SK-N-SH (cell line): ENCODE results near the gene APBB2. TPM values are rescaled to one million over a fixed set of nuclear protein-coding genes. Genes with fewer than 3 reads are reported as not detected.

Source experiments
- CTCF ChIA-PET: fragments of 300-600, 350-600 bp; formaldehyde crosslinking; extraction: SDS; loops from one replicate; lab custom pipeline; 2021; lab: Yijun Ruan, JAX
- POLR2A ChIA-PET: fragments of 350-600 bp; sonication (Branson Sonifier 250); formaldehyde crosslinking; extraction: SDS; loops from one replicate; lab custom pipeline; 2020; ENCODE audit warnings: antibody characterized with exemption, inconsistent platforms; lab: Yijun Ruan, JAX
- DNase-seq: peaks from one replicate; pipeline ENCODE4 v3.0.0; 2012
- H2AFZ ChIP-seq: fragments of 200-600 bp; sonication (generic); 2 replicates; pipeline ENCODE4 v1.8.1; 2016; ENCODE audit warnings: antibody characterized with exemption, mild to moderate bottlenecking, low read depth
- H3F3A ChIP-seq: fragments of 200-600 bp; sonication (generic); replicated peaks from 2 replicates; pipeline ENCODE3; 2016; ENCODE audit warnings: antibody characterized with exemption, mild to moderate bottlenecking; ENCODE audit not compliant: insufficient read depth
- H3K27ac ChIP-seq, 2 experiments: fragments of 200-500 bp in 1 of 2; fragments of 200-600 bp in 1 of 2; sonication (Bioruptor generic) in 1 of 2; sonication (generic), shearing (Covaris generic) in 1 of 2; 2 replicates each; pipeline versions ENCODE4 v1.5.1 to v1.6.1; 2014 to 2016; ENCODE audit warnings: low read depth in 2 of 2, inconsistent platforms in 1 of 2, low read length in 1 of 2, mild to moderate bottlenecking in 1 of 2, mixed read lengths in 1 of 2
- H3K27me3 ChIP-seq: fragments of 200-600 bp; sonication (generic), shearing (Covaris generic); 2 replicates; pipeline ENCODE4 v1.6.1; 2016; ENCODE audit warnings: mixed run types; ENCODE audit not compliant: insufficient read depth
- H3K36me3 ChIP-seq, 2 experiments: fragments of 200-500 bp in 1 of 2; fragments of 200-600 bp in 1 of 2; sonication (Bioruptor generic) in 1 of 2; sonication (generic) in 1 of 2; replicated peaks in 1 of 2; 2 replicates each; pipeline versions ENCODE3 to v1.5.1; 2014 to 2016; ENCODE audit warnings: low read length in 1 of 2, mild to moderate bottlenecking in 1 of 2; ENCODE audit not compliant: insufficient read depth in 2 of 2, control insufficient read depth in 1 of 2
- H3K4me1 ChIP-seq, 2 experiments: fragments of 200-500 bp in 1 of 2; fragments of 200-600 bp in 1 of 2; sonication (Bioruptor generic) in 1 of 2; sonication (generic), shearing (Covaris generic) in 1 of 2; 2 replicates each; pipeline versions ENCODE4 v1.5.1 to v1.6.1; 2014 to 2016; ENCODE audit warnings: low read depth in 1 of 2, low read length in 1 of 2, mixed run types in 1 of 2; ENCODE audit not compliant: insufficient read depth in 2 of 2, control insufficient read depth in 1 of 2
- H3K4me2 ChIP-seq: fragments of 200-600 bp; sonication (generic), shearing (Covaris generic); 2 replicates; pipeline ENCODE4 v1.6.1; 2017; ENCODE audit warnings: mixed run types
- H3K4me3 ChIP-seq, 2 experiments: fragments of 200-500 bp in 1 of 2; fragments of 200-600 bp in 1 of 2; sonication (Bioruptor generic) in 1 of 2; sonication (generic), shearing (Covaris generic) in 1 of 2; 2 replicates each; pipeline versions ENCODE4 v1.5.1 to v1.8.1; 2014 to 2016; ENCODE audit warnings: low read depth in 2 of 2, inconsistent platforms in 1 of 2, low read length in 1 of 2, mild to moderate bottlenecking in 1 of 2, mixed read lengths in 1 of 2, moderate library complexity in 1 of 2
- H3K79me2 ChIP-seq: fragments of 200-600 bp; sonication (generic); 2 replicates; pipeline ENCODE4 v1.8.1; 2017; ENCODE audit warnings: mild to moderate bottlenecking; ENCODE audit not compliant: insufficient read depth
- H3K9ac ChIP-seq: fragments of 200-600 bp; sonication (generic); 2 replicates; pipeline ENCODE4 v1.6.1; 2017; ENCODE audit warnings: mixed run types
- H3K9me2 ChIP-seq: fragments of 200-600 bp; sonication (generic); 2 replicates; pipeline ENCODE4 v1.6.1; 2017; ENCODE audit warnings: mixed run types
- H3K9me3 ChIP-seq: fragments of 200-600 bp; sonication (generic); 2 replicates; pipeline ENCODE4 v1.6.1; 2017; ENCODE audit warnings: mixed run types, mild to moderate bottlenecking, moderate library complexity
- H4K20me1 ChIP-seq: fragments of 200-600 bp; sonication (generic); 2 replicates; pipeline ENCODE4 v1.6.1; 2017; ENCODE audit warnings: mild to moderate bottlenecking, mixed run types; ENCODE audit not compliant: insufficient read depth
- CTCF ChIP-seq: fragments of 200-600 bp; sonication (generic); IDR thresholded peaks from 2 replicates; pipeline ENCODE4 v1.6.1; 2017; ENCODE audit warnings: antibody characterized with exemption, mild to moderate bottlenecking, moderate library complexity
- FOSL2 ChIP-seq: IDR thresholded peaks from 2 replicates; pipeline ENCODE4 v1.4.0; 2012; ENCODE audit warnings: low read depth, mild to moderate bottlenecking, moderate library complexity, borderline replicate concordance
- JUND ChIP-seq: IDR thresholded peaks from 2 replicates; pipeline ENCODE4 v1.4.0; 2012
- MEF2A ChIP-seq: IDR thresholded peaks from 2 replicates; pipeline ENCODE4 v1.4.0; 2012; ENCODE audit warnings: low read depth, borderline replicate concordance
- MXI1 ChIP-seq: IDR thresholded peaks from 2 replicates; pipeline ENCODE4 v1.6.1; 2012; ENCODE audit warnings: mild to moderate bottlenecking, low read depth, low read length, improper control_type of control experiment
- NRF1 ChIP-seq: IDR thresholded peaks from 2 replicates; pipeline ENCODE4 v1.6.1; 2012; ENCODE audit warnings: low read depth, mild to moderate bottlenecking, low read length
- PBX3 ChIP-seq: IDR thresholded peaks from 2 replicates; pipeline ENCODE4; 2012
- REST ChIP-seq: IDR thresholded peaks from 2 replicates; pipeline ENCODE4 v1.6.1; 2012; ENCODE audit warnings: mild to moderate bottlenecking, low read depth, low read length, moderate library complexity
- RFX5 ChIP-seq: IDR thresholded peaks from 2 replicates; pipeline ENCODE4 v1.6.1; 2012; ENCODE audit warnings: mild to moderate bottlenecking, improper control_type of control experiment, low read length
- SIN3A ChIP-seq: IDR thresholded peaks from 2 replicates; pipeline ENCODE4 v1.6.1; 2012; ENCODE audit warnings: low read depth, mild to moderate bottlenecking, low read length, moderate library complexity, borderline replicate concordance
- SMC3 ChIP-seq: IDR thresholded peaks from 2 replicates; pipeline ENCODE4 v1.6.1; 2012; ENCODE audit warnings: low read depth, low read length, improper control_type of control experiment
- TEAD4 ChIP-seq: IDR thresholded peaks from 2 replicates; pipeline ENCODE4 v1.4.0; 2012; ENCODE audit warnings: mild to moderate bottlenecking, borderline replicate concordance; ENCODE audit not compliant: insufficient read depth
- USF1 ChIP-seq: IDR thresholded peaks from 2 replicates; pipeline ENCODE4 v1.4.0; 2012; ENCODE audit warnings: low read depth, borderline replicate concordance
- WGBS: methylation state at CpG from one replicate; pipeline ENCODE4 v1.1.6; 2017; ENCODE audit warnings: low lambda C conversion rate; 5-methylcytosine and 5-hydroxymethylcytosine counted together
- polyA plus RNA-seq, 3 experiments: library from polyadenylated mRNA; depleted of rRNA; stranded (reverse); fragments of >200 nt; gene quantifications; 2 replicates each; pipeline ENCODE4 v1.2.3, GENCODE V29; 2012

APBB2 gene
- polyA plus RNA-seq, 1 of the 3 experiments (the other 2 are of a cell fraction) = 49.8 TPM

- Histone ChIP-seq H3K27me3 (no peaks in the 10 kb centered on the region), H4K20me1 (peaks cover 12% of the 10 kb centered on the region; the same call in 1 of the 2 replicates), H3K4me3 (no peak overlapping the region), H2AFZ (no peak overlapping the region), H3K36me3 (peaks cover 0 to 5% of the 10 kb centered on the region in 2 experiments), H3K4me1 (peaks cover 0 to 5% of the 10 kb centered on the region in 2 experiments; a peak in 2 of 4 replicates), H3K27ac (no peak overlapping the region; a peak in 1 of 4 replicates), H3F3A (no peaks in the 10 kb centered on the region), H3K79me2 (peaks cover 89% of the 10 kb centered on the region), H3K9me2 (no peaks in the 10 kb centered on the region), H3K4me2 (no peak overlapping the region), H3K9ac (no peak overlapping the region), H3K9me3 (no peaks in the 10 kb centered on the region)
- 94% methylated on average over 10 of the region's 10 CpGs for WGBS
- no peak for DNase-seq
- ChIA-PET CTCF (interaction anchor here (1.2 kb wide), 1 partner anchor 118 kb away, joined by 3 read pairs; no protein-coding TSS in a partner anchor), POLR2A (no interaction called here)
- TF ChIP-seq SMC3 (no peak), NRF1 (no peak), PBX3 (peak; percentile 26; the same call in 1 of the 2 replicates), TEAD4 (0 out of 2 replicates have a peak, but pooled peaks have one; percentile 24), REST (no peak), FOSL2 (no peak), SIN3A (no peak), CTCF (no peak), MEF2A (no peak), RFX5 (no peak), JUND (no peak), USF1 (no peak), MXI1 (no peak)
These were observed 143.6 kb downstream of the APBB2 start for GRCh38 chr4:41070516-41071281.
